Measurements from ENCODE around the gene DCAF8L2.

Gene DCAF8L2

DNA sequence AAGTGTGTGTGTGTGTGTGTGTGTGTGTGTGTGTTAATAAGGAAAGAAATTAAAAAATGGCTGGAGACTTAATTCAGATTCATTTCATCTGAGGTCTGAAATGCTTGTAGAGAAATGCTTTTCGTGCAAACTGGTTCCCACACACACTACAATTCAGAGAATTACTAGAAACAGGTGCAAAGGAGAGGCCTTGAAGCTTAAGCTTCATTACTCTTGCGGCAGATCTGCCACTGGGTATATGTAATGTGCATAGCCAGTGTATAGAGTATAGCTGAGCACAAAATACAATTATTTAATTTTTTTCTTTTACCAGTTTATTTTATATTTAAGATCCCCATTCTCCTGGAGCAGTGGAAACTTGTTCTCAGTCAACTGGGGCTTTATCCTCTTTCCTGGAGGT lies 185.8 kb downstream of the DCAF8L2 start:
- no peak for DNase-seq (ENCODE audit: low spot score)
- TF ChIP-seq, protein P1, sequence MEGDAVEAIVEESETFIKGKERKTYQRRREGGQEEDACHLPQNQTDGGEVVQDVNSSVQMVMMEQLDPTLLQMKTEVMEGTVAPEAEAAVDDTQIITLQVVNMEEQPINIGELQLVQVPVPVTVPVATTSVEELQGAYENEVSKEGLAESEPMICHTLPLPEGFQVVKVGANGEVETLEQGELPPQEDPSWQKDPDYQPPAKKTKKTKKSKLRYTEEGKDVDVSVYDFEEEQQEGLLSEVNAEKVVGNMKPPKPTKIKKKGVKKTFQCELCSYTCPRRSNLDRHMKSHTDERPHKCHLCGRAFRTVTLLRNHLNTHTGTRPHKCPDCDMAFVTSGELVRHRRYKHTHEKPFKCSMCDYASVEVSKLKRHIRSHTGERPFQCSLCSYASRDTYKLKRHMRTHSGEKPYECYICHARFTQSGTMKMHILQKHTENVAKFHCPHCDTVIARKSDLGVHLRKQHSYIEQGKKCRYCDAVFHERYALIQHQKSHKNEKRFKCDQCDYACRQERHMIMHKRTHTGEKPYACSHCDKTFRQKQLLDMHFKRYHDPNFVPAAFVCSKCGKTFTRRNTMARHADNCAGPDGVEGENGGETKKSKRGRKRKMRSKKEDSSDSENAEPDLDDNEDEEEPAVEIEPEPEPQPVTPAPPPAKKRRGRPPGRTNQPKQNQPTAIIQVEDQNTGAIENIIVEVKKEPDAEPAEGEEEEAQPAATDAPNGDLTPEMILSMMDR (IDR thresholded peaks at IDR 0.05; ENCODE audit: extremely low read depth, insufficient read depth, missing control alignments) = no peak
- in situ Hi-C loops (cut with MboI; ENCODE audit: low pct_unique_long_range_greater_than_20kb, low sequenced_read_pairs, unreplicated experiment) = no loop called here

- in situ Hi-C loops (cut with MboI; ENCODE audit: low pct_unique_long_range_greater_than_20kb, low sequenced_read_pairs, unreplicated experiment) = no loop called here
- DNase-seq (ENCODE audit: low spot score) = no peak
- TF ChIP-seq, protein P1 (IDR thresholded peaks at IDR 0.05; ENCODE audit: extremely low read depth, insufficient read depth, missing control alignments) = no peak
These were observed 206.6 kb downstream of the DCAF8L2 start for GRCh38 chrX:27796640-27797257.

- TF ChIP-seq, protein P1 (IDR thresholded peaks at IDR 0.05; ENCODE audit: extremely low read depth, insufficient read depth, missing control alignments) = no peak
- no peak for DNase-seq (ENCODE audit: low spot score)
- in situ Hi-C loops (cut with MboI; ENCODE audit: low pct_unique_long_range_greater_than_20kb, low sequenced_read_pairs, unreplicated experiment) = no loop called here
These were observed 207.4 kb downstream of the DCAF8L2 start for GRCh38 chrX:27797575-27797974.
